Measurements from ENCODE around the gene KLLN. TPM values are rescaled to one million over a fixed set of nuclear protein-coding genes. Genes with fewer than 3 reads are reported as not detected.
"Not testable (repeated sequence)": the region's sequence is repeated elsewhere in the genome, so short reads cannot be mapped to it uniquely, and the experiment has no call there.

Gene KLLN
- total and polyA plus RNA-seq, 9 of the 15 experiments (the other 6 are each of a cell fraction or from before 2014, with no cell fraction given): 0.07 to 0.40 (median 0.25) TPM

DNA sequence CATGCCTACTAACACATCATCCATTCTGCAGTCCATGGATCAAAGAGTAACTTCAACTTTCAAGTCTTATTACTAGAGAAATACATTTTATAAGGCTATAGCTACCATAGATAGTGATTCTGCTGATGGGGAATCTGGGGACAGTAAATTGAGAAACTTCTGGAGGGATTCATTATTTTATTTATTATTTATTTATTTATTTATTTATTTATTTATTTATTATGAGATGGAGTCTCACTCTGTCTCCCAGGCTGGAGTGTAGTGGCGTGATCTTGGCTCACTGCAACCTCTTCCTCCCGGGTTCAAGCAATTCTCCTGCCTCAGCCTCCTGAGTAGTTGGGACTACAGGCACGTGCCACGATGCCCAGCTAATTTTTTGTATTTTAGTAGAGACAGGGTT lies 34.3 kb downstream of the KLLN start:
- H3K4me2 ChIP-seq (ENCODE audit: insufficient read depth, low read length); H3K79me2 ChIP-seq (ENCODE audit: control insufficient read depth, insufficient read depth, low read length); H3K9ac ChIP-seq (ENCODE audit: insufficient read depth in 1 of 2, low read depth in 2 of 2, low read length in 2 of 2); H3K4me3 ChIP-seq; H3K9me1 ChIP-seq (ENCODE audit: control insufficient read depth, insufficient read depth, low read length); H3K9me3 ChIP-seq (replicated peaks; ENCODE audit: control insufficient read depth, insufficient read depth, low read depth, low read length); intact Hi-C loops (cut with micrococcal nuclease); in situ Hi-C loops (cut with MboI); BruUV-seq (replicated peaks); H2AFZ ChIP-seq (ENCODE audit: low read depth, low read length); H3K27ac ChIP-seq (ENCODE audit: extremely low read depth, low read depth, low read length); DNase-seq (ENCODE audit: extremely low read depth in 1 of 4, low spot score in 3 of 4); H3K27me3 ChIP-seq (ENCODE audit: control insufficient read depth in 2 of 2, insufficient read depth in 2 of 2, low read length in 2 of 2); CTCF ChIA-PET (ENCODE audit: low intra/inter-chr PET ratio); H4K20me1 ChIP-seq (replicated peaks; ENCODE audit: control insufficient read depth, insufficient read depth, low read length); H3K4me1 ChIP-seq (replicated peaks in 1 of 2; ENCODE audit: control insufficient read depth in 2 of 2, insufficient read depth in 2 of 2, low read length in 2 of 2); H3K36me3 ChIP-seq (ENCODE audit: control insufficient read depth, insufficient read depth, low read length); ATAC-seq; FAIRE-seq: not testable (repeated sequence)
- POLR2A ChIA-PET: interaction anchor here (0.6 to 3.1 kb wide), 2 partner anchors 10 to 103 kb away, joined by 5 to 11 read pairs; partner anchors contain the start of gene ATAD1
- 0% methylated on average over 3 of the region's 4 CpGs for WGBS (ENCODE audit: insufficient coverage, low coverage, missing lambda C conversion rate)

DNA sequence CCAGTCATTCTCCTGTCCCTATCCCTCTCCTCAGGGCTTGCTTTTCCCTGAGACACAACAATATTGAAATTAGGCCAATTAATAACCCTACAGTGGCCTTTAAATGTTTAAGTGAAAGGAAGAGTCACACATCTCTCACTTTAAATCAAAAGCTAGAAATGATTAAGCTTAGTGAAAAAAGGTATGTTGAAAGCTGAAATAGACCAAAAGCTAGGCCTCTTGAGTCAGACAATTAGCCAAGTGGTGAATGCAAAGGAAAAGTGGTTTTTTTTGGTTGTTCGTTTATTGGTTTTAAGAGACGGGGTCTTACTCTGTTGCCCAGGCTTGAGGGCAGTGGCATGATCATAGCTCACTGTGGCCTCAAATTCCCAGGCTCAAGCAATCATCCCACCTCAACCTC lies 35.7 kb downstream of the KLLN start:
- no peak for FAIRE-seq
- 7% methylated on average over 2 of the region's 2 CpGs for WGBS (ENCODE audit: insufficient coverage, low coverage, missing lambda C conversion rate)
- CTCF ChIA-PET (ENCODE audit: low intra/inter-chr PET ratio): no interaction called here

More for the DNA sequence above, 35.7 kb downstream of the KLLN start:
- Histone ChIP-seq H2AFZ (ENCODE audit: low read depth, low read length) (no peak overlapping the region), H3K4me1 (replicated peaks in 1 of 2; ENCODE audit: control insufficient read depth in 2 of 2, insufficient read depth in 2 of 2, low read length in 2 of 2) (no peaks in the 10 kb centered on the region), H3K4me2 (ENCODE audit: insufficient read depth, low read length) (no peak overlapping the region), H3K9me1 (ENCODE audit: control insufficient read depth, insufficient read depth, low read length) (no peaks in the 10 kb centered on the region), H3K36me3 (ENCODE audit: control insufficient read depth, insufficient read depth, low read length) (no peaks in the 10 kb centered on the region), H3K4me3 (no peak overlapping the region), H3K79me2 (ENCODE audit: control insufficient read depth, insufficient read depth, low read length) (no peaks in the 10 kb centered on the region), H4K20me1 (replicated peaks; ENCODE audit: control insufficient read depth, insufficient read depth, low read length) (no peaks in the 10 kb centered on the region), H3K9me3 (replicated peaks; ENCODE audit: control insufficient read depth, insufficient read depth, low read depth, low read length) (no peaks in the 10 kb centered on the region), H3K9ac (ENCODE audit: insufficient read depth in 1 of 2, low read depth in 2 of 2, low read length in 2 of 2) (no peak overlapping the region), H3K27me3 (ENCODE audit: control insufficient read depth in 2 of 2, insufficient read depth in 2 of 2, low read length in 2 of 2) (no peaks in the 10 kb centered on the region), H3K27ac (ENCODE audit: extremely low read depth, low read depth, low read length) (no peak overlapping the region)
- ATAC-seq: no peak
- intact Hi-C loops (cut with micrococcal nuclease): no loop called here
- no TSS peak for BruUV-seq (replicated peaks)
- no peak for DNase-seq (ENCODE audit: extremely low read depth in 1 of 4, low spot score in 3 of 4)
- POLR2A ChIA-PET: interaction anchor here (0.6 to 3.1 kb wide), 2 partner anchors 9 to 1515 kb away, joined by 3 to 11 read pairs; partner anchors contain the start of gene ATAD1
- TF ChIP-seq NR2F6 (CRISPR knock-in tag; IDR thresholded peaks at IDR 0.05): no peak
- no peak for TF ChIP-seq RBM39 (optimal IDR thresholded peaks at IDR 0.05; ENCODE audit: low read depth, low read length)
- in situ Hi-C loops (cut with MboI): no loop called here
